Kidney (tissue), 14 donors: ENCODE data around the gene KCNA5. TPM values are rescaled to one million over a fixed set of nuclear protein-coding genes. Genes with fewer than 3 reads are reported as not detected.

Source experiments
- DNase-seq, 5 donors: peaks; one replicate each; pipeline ENCODE4 v3.0.0-alpha.2; 2013 to 2020
- FAIRE-seq: peaks from 2 replicates; lab custom pipeline; 2012; peaks lifted over from hg19 to GRCh38; lab: Jason Lieb, UNC
- H3K27ac ChIP-seq, 2 donors: one replicate each; pipeline ENCODE4 v1.7.0; 2013; ENCODE audit warnings: low read depth in 2 of 2, low read length in 2 of 2, inconsistent platforms in 1 of 2
- H3K27me3 ChIP-seq: one replicate; pipeline ENCODE4 v1.7.1; 2013; ENCODE audit warnings: low read length, inconsistent platforms; ENCODE audit not compliant: control insufficient read depth, insufficient read depth
- H3K36me3 ChIP-seq, 3 donors: one replicate each; pipeline versions ENCODE4 v1.7.0 to v1.7.1; 2013; ENCODE audit warnings: low read length in 3 of 3, control low read depth in 1 of 3, inconsistent platforms in 1 of 3; ENCODE audit not compliant: insufficient read depth in 3 of 3, control insufficient read depth in 2 of 3
- H3K4me1 ChIP-seq, 3 donors: one replicate each; pipeline versions ENCODE4 v1.7.0 to v1.7.1; 2013; ENCODE audit warnings: low read length in 3 of 3, inconsistent platforms in 1 of 3, low read depth in 1 of 3; ENCODE audit not compliant: control insufficient read depth in 2 of 3, insufficient read depth in 2 of 3
- H3K4me3 ChIP-seq, 3 donors: one replicate each; pipeline versions ENCODE4 v1.7.0 to v1.8.1; 2013; ENCODE audit warnings: low read length in 3 of 3, control low read depth in 1 of 3, inconsistent platforms in 1 of 3
- H3K9ac ChIP-seq, 3 donors: one replicate each; pipeline versions ENCODE4 v1.7.0 to v1.7.1; 2013; ENCODE audit warnings: low read length in 3 of 3, control low read depth in 1 of 3, inconsistent platforms in 1 of 3
- H3K9me3 ChIP-seq, 3 donors: one replicate each; pipeline versions ENCODE4 v1.7.0 to v1.7.1; 2013; ENCODE audit warnings: low read length in 3 of 3, control low read depth in 1 of 3, inconsistent platforms in 1 of 3; ENCODE audit not compliant: control insufficient read depth in 2 of 3, insufficient read depth in 1 of 3
- CTCF ChIP-seq: IDR thresholded peaks from 3 replicates; pipeline ENCODE4 v1.5.1; 2012; ENCODE audit warnings: mild to moderate bottlenecking, moderate library complexity, borderline replicate concordance; ENCODE audit not compliant: insufficient read depth; ENCODE audit errors: extremely low read depth
- intact Hi-C: fragments of 100-400 bp; cut with DNase I; formaldehyde crosslinking; loops from one replicate; pipeline ENCODE4 v1.11.1; 2022
- polyA plus RNA-seq: library from polyadenylated mRNA; stranded (reverse); fragments of 350-450 nt; fragmentation: Illumina TruSeq; extraction: RNeasy Lipid Tissue Mini Kit (QIAGEN cat#74804); gene quantifications from one replicate; pipeline ENCODE4 v1.2.3, GENCODE V29; 2014; ENCODE audit warnings: low read depth, low replicate concordance; ENCODE audit not compliant: insufficient read depth
- total RNA-seq: library from RNA; stranded (reverse); fragmentation: NEBNext Ultra II Directional; extraction: Animal tissue kit (Norgen Biotek cat#: 25700); gene quantifications from one replicate; pipeline ENCODE4 v1.2.1, GENCODE V29; 2021
- donor health status: control.
- donor health status: control.
- donor health status: control.
- donor health status: control.
- donor health status: control.
- donor health status: DM: yes; HTN: yes; CAD: no.
- donor health status: Normal renal cell carcinoma (clear cell type).

The KCNA5 gene
- total and polyA plus RNA-seq, 2 donors from 2014 or later = 1.8 to 2.9 TPM

- no peak overlapping the region for H3K4me3 ChIP-seq
- no peak for DNase-seq
- no peak for FAIRE-seq
- no peak overlapping the region for H3K27ac ChIP-seq
- no peaks in the 10 kb centered on the region for H3K36me3 ChIP-seq
- H3K9me3 ChIP-seq = no peaks in the 10 kb centered on the region
- H3K4me1 ChIP-seq = no peaks in the 10 kb centered on the region
- intact Hi-C loops = no loop called here
- TF ChIP-seq CTCF = no peak
- no peaks in the 10 kb centered on the region for H3K27me3 ChIP-seq
- no peak overlapping the region for H3K9ac ChIP-seq
Measured at GRCh38 chr12:5052348-5052747, 8.7 kb downstream of the KCNA5 start.

GRCh38 chr12:5059358-5059757 lies 15.7 kb downstream of the KCNA5 start:
- H3K27me3 ChIP-seq = no peaks in the 10 kb centered on the region
- no peaks in the 10 kb centered on the region for H3K9me3 ChIP-seq
- no peak overlapping the region for H3K4me3 ChIP-seq
- no peaks in the 10 kb centered on the region for H3K4me1 ChIP-seq
- H3K27ac ChIP-seq = no peak overlapping the region
- no peak overlapping the region for H3K9ac ChIP-seq
- intact Hi-C loops = no loop called here
- FAIRE-seq = no peak
- no peak for DNase-seq
- H3K36me3 ChIP-seq = no peaks in the 10 kb centered on the region
- TF ChIP-seq CTCF = no peak

GRCh38 chr12:5060958-5061357 lies 17.3 kb downstream of the KCNA5 start:
- Histone ChIP-seq H3K27ac (no peak overlapping the region), H3K27me3 (no peaks in the 10 kb centered on the region), H3K36me3 (no peaks in the 10 kb centered on the region), H3K4me3 (no peak overlapping the region), H3K9ac (no peak overlapping the region), H3K4me1 (no peaks in the 10 kb centered on the region), H3K9me3 (no peaks in the 10 kb centered on the region)
- intact Hi-C loops = no loop called here
- DNase-seq (no peak), FAIRE-seq (no peak)
- TF ChIP-seq CTCF = no peak

GRCh38 chr12:5063149-5063548 lies 19.5 kb downstream of the KCNA5 start:
- TF ChIP-seq CTCF = no peak
- H3K4me3 ChIP-seq = no peak overlapping the region
- no peaks in the 10 kb centered on the region for H3K9me3 ChIP-seq
- no peaks in the 10 kb centered on the region for H3K27me3 ChIP-seq
- FAIRE-seq = no peak
- H3K9ac ChIP-seq = no peak overlapping the region
- H3K27ac ChIP-seq = no peak overlapping the region
- no peaks in the 10 kb centered on the region for H3K4me1 ChIP-seq
- no peaks in the 10 kb centered on the region for H3K36me3 ChIP-seq
- DNase-seq = no peak
- intact Hi-C loops = no loop called here
